MM.1S (cell line): ENCODE results near the gene MAFB.

ENCODE experiments used
- DNase-seq: peaks from one replicate; pipeline ENCODE4 v3.0.0-alpha.2; 2015
- H2AFZ ChIP-seq: fragments of 300-600 bp; sonication (generic); 2 replicates; pipeline ENCODE4 v1.6.0; 2016; ENCODE audit warnings: antibody characterized with exemption, low read length
- H3F3A ChIP-seq: fragments of 300-600 bp; sonication (generic); 2 replicates; pipeline ENCODE4 v1.6.1; 2016; ENCODE audit warnings: mild to moderate bottlenecking, antibody characterized with exemption, low read length, moderate library complexity, mixed read lengths; ENCODE audit not compliant: insufficient read depth
- H3K27ac ChIP-seq: fragments of 300-600 bp; sonication (generic); 2 replicates; pipeline ENCODE4 v1.5.1; 2016; ENCODE audit warnings: mild to moderate bottlenecking, low read length
- H3K27me3 ChIP-seq: fragments of 300-600 bp; sonication (generic); replicated peaks from 2 replicates; pipeline ENCODE4 v1.6.0; 2016; ENCODE audit warnings: low read length; ENCODE audit not compliant: insufficient read depth
- H3K36me3 ChIP-seq: fragments of 300-600 bp; sonication (generic); replicated peaks from 2 replicates; pipeline ENCODE4 v1.6.1; 2016; ENCODE audit warnings: mild to moderate bottlenecking, low read length, mixed read lengths; ENCODE audit not compliant: insufficient read depth
- H3K4me1 ChIP-seq: fragments of 300-600 bp; sonication (generic); 2 replicates; pipeline ENCODE4 v1.6.1; 2016; ENCODE audit warnings: low read length, mixed read lengths
- H3K4me2 ChIP-seq: fragments of 300-600 bp; sonication (generic); 2 replicates; pipeline ENCODE4 v1.6.0; 2016; ENCODE audit warnings: low read depth, low read length
- H3K4me3 ChIP-seq: fragments of 300-600 bp; sonication (generic); 2 replicates; pipeline ENCODE4 v1.5.1; 2016; ENCODE audit warnings: low read length, mixed read lengths
- H3K79me2 ChIP-seq: fragments of 300-600 bp; sonication (generic); 2 replicates; pipeline ENCODE4 v1.6.1; 2016; ENCODE audit warnings: mixed run types, low read length, mixed read lengths
- H3K9ac ChIP-seq: fragments of 300-600 bp; sonication (generic); 2 replicates; pipeline ENCODE4 v1.6.1; 2016; ENCODE audit warnings: low read length, mixed read lengths
- H3K9me2 ChIP-seq: fragments of 300-600 bp; sonication (generic); replicated peaks from 2 replicates; pipeline ENCODE4 v1.6.1; 2016; ENCODE audit warnings: mild to moderate bottlenecking, low read length, mixed read lengths; ENCODE audit not compliant: insufficient read depth
- H3K9me3 ChIP-seq: fragments of 300-600 bp; sonication (generic); replicated peaks from 2 replicates; pipeline ENCODE4 v1.6.1; 2016; ENCODE audit warnings: mild to moderate bottlenecking, low read length, mixed read lengths; ENCODE audit not compliant: insufficient read depth
- H4K20me1 ChIP-seq: fragments of 300-600 bp; sonication (generic); 2 replicates; pipeline ENCODE4 v1.6.1; 2016; ENCODE audit warnings: mild to moderate bottlenecking, low read length, moderate library complexity, mixed read lengths; ENCODE audit not compliant: insufficient read depth
- EZH2 ChIP-seq: fragments of 300-600 bp; sonication (generic); optimal IDR thresholded peaks from 2 replicates; pipeline ENCODE3; 2017; ENCODE audit warnings: low read depth, mild to moderate bottlenecking, antibody characterized with exemption, low read length, mixed read lengths
- EZH2phosphoT487 ChIP-seq: fragments of 300-600 bp; sonication (generic); IDR thresholded peaks from 2 replicates; pipeline ENCODE4 v1.6.1; 2018; ENCODE audit warnings: antibody characterized with exemption, low read length
- TF ChIP-seq, protein P1 (sequence below): fragments of 300-600 bp; sonication (generic); IDR thresholded peaks from 2 replicates; pipeline ENCODE4 v1.5.1; 2016; ENCODE audit warnings: antibody characterized with exemption, low read length, mixed read lengths

Gene MAFB

DNA sequence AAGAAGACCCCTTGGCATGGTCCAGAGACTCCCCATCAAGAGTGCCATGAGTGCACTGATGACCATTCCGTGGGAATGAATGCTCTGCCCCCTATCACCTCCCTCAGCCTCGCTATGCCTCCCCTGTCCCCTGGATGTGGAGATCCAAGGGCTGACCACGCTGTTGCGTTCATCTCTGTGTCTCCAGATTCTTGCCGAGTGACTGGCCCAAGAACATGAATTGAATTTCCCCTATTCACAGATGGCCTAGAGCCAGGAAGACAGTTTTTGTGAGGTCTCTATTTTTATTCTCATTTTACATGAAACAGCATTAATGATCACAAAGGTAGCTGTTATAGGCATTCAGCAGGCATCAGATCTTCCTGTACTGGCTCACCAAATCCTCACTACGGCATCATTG lies 33.6 kb downstream of the MAFB start:
- Histone ChIP-seq H3K9me2 (no peaks in the 10 kb centered on the region), H3K79me2 (no peaks in the 10 kb centered on the region), H3K9me3 (no peaks in the 10 kb centered on the region), H3K27me3 (no peaks in the 10 kb centered on the region), H4K20me1 (no peaks in the 10 kb centered on the region), H3F3A (no peaks in the 10 kb centered on the region), H2AFZ (no peak overlapping the region), H3K4me3 (no peak overlapping the region), H3K4me2 (no peak overlapping the region), H3K36me3 (no peaks in the 10 kb centered on the region), H3K27ac (no peak overlapping the region), H3K9ac (no peak overlapping the region), H3K4me1 (no peaks in the 10 kb centered on the region)
- no peak for DNase-seq
- TF ChIP-seq EZH2 (no peak), EZH2phosphoT487 (no peak)
- TF ChIP-seq, protein P1, sequence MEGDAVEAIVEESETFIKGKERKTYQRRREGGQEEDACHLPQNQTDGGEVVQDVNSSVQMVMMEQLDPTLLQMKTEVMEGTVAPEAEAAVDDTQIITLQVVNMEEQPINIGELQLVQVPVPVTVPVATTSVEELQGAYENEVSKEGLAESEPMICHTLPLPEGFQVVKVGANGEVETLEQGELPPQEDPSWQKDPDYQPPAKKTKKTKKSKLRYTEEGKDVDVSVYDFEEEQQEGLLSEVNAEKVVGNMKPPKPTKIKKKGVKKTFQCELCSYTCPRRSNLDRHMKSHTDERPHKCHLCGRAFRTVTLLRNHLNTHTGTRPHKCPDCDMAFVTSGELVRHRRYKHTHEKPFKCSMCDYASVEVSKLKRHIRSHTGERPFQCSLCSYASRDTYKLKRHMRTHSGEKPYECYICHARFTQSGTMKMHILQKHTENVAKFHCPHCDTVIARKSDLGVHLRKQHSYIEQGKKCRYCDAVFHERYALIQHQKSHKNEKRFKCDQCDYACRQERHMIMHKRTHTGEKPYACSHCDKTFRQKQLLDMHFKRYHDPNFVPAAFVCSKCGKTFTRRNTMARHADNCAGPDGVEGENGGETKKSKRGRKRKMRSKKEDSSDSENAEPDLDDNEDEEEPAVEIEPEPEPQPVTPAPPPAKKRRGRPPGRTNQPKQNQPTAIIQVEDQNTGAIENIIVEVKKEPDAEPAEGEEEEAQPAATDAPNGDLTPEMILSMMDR, result no peak

DNA sequence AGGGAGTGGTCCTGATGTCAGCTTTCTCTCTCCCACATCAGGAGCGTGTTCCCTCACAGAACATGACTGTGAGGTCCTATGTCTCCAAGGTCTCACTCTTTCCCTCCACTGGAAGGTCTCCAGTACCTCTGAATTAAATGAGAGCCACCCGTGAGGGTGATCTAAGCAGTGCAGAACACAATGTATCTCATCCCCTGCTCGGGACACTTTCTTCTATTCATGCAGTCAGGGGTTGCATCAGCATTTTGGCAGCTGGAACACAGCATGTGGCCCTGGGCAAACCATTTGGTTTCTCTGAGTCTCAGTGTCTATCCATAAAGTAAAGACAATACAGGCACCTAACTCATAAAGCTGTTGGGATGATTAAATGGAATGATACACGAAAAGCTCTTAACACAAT lies 34.2 kb downstream of the MAFB start:
- no peaks in the 10 kb centered on the region for H3K79me2 ChIP-seq
- no peaks in the 10 kb centered on the region for H3K9me2 ChIP-seq
- no peaks in the 10 kb centered on the region for H3K9me3 ChIP-seq
- H3K36me3 ChIP-seq, result no peaks in the 10 kb centered on the region
- TF ChIP-seq EZH2phosphoT487 (no peak), EZH2 (no peak)
- TF ChIP-seq, protein P1, result no peak
- no peak overlapping the region for H2AFZ ChIP-seq
- no peak overlapping the region for H3K4me2 ChIP-seq
- no peaks in the 10 kb centered on the region for H4K20me1 ChIP-seq
- H3K27me3 ChIP-seq, result no peaks in the 10 kb centered on the region
- no peak overlapping the region for H3K9ac ChIP-seq
- H3F3A ChIP-seq, result no peaks in the 10 kb centered on the region
- DNase-seq, result no peak
- no peaks in the 10 kb centered on the region for H3K4me1 ChIP-seq
- no peak overlapping the region for H3K27ac ChIP-seq
- H3K4me3 ChIP-seq, result no peak overlapping the region

DNA sequence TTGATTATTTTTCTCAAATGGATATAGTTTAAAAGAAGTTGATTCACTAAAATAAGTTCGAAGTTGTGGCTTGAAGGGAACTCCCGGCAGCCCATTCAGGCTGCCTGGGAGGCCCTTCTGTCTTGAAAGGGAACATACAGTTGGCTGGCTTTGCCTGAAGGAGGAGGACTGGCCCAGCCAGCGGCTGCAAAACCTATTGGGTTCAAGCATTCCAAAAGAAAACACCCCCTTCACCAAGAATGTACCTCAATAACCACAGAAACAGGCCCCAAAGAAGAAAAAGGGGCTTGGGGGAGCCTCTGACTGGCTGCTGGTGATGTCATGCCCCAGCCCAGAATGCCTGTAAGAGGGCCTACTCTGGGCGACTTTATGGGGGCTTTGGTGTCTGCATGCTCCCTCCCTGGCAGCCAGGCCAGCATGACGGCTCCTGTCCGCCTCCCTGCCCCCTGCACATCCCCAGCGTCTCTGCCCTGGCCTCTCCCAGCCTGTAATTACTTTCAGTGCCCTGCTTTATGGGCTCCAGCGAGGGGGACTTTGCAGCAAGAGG lies 36.5 kb downstream of the MAFB start:
- Histone ChIP-seq H3K4me2 (no peak overlapping the region), H3K36me3 (no peaks in the 10 kb centered on the region), H3K4me1 (no peaks in the 10 kb centered on the region), H3K27ac (no peak overlapping the region), H3K9me3 (no peaks in the 10 kb centered on the region), H3F3A (no peaks in the 10 kb centered on the region), H4K20me1 (no peaks in the 10 kb centered on the region), H3K79me2 (no peaks in the 10 kb centered on the region), H3K27me3 (no peaks in the 10 kb centered on the region), H3K9ac (no peak overlapping the region), H2AFZ (no peak overlapping the region), H3K4me3 (no peak overlapping the region), H3K9me2 (no peaks in the 10 kb centered on the region)
- no peak for DNase-seq
- no peak for TF ChIP-seq EZH2

DNA sequence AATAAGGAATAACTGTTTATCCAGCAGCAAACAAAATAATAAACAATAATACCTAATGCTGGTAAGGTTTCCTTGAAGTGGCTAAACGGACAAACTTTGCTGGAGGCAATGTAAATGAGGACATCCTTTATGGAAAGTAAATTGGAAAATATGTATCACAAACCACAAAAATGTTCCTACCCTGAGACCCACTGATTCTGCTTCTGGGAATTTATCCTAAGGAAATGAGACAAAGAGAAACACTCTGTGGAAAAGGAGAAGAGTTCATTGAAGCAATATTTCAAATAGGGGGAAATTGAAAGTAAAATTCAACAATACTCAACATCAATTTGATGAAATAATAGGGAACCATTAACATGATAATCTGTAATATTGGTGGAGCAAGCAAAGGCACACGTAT lies 37.9 kb downstream of the MAFB start:
- H2AFZ ChIP-seq, result no peak overlapping the region
- H3F3A ChIP-seq, result no peaks in the 10 kb centered on the region
- H3K9me2 ChIP-seq, result no peaks in the 10 kb centered on the region
- TF ChIP-seq EZH2 (no peak), EZH2phosphoT487 (no peak)
- TF ChIP-seq, protein P1, result no peak
- no peaks in the 10 kb centered on the region for H3K27me3 ChIP-seq
- H3K9me3 ChIP-seq, result no peaks in the 10 kb centered on the region
- no peak overlapping the region for H3K4me2 ChIP-seq
- H3K36me3 ChIP-seq, result no peaks in the 10 kb centered on the region
- H3K9ac ChIP-seq, result no peak overlapping the region
- no peaks in the 10 kb centered on the region for H4K20me1 ChIP-seq
- H3K4me1 ChIP-seq, result no peaks in the 10 kb centered on the region
- no peak overlapping the region for H3K4me3 ChIP-seq
- DNase-seq, result no peak
- no peak overlapping the region for H3K27ac ChIP-seq
- no peaks in the 10 kb centered on the region for H3K79me2 ChIP-seq
